Psoas muscle (tissue), 8 donors: Measurements from ENCODE around the gene KCNH2. TPM values are rescaled to one million over a fixed set of nuclear protein-coding genes. Genes with fewer than 3 reads are reported as not detected.

Source experiments
- ATAC-seq, 4 donors: fragments of 200-7000 bp; cut with Tn5 transposase; one replicate each; pipeline ENCODE4 v1.9.1; 2020; ENCODE audit warnings: moderate library complexity in 3 of 4, mild to moderate bottlenecking in 2 of 4
- DNase-seq, 2 donors: peaks; one replicate each; pipeline ENCODE4 v3.0.0-alpha.2; 2020
- H3K27ac ChIP-seq: fragments of 200-600 bp; one replicate; pipeline ENCODE4 v1.8.0; 2022
- H3K27me3 ChIP-seq, 3 donors: fragments of 200-600 bp in 1 of 3; one replicate each; pipeline versions ENCODE4 v1.6.1 to v1.8.0; 2013 to 2022; ENCODE audit warnings: low read length in 2 of 3, mild to moderate bottlenecking in 2 of 3, moderate library complexity in 1 of 3; ENCODE audit not compliant: insufficient read depth in 3 of 3
- H3K36me3 ChIP-seq, 2 donors: fragments of 200-600 bp in 1 of 2; one replicate each; pipeline versions ENCODE4 v1.6.1 to v1.8.0; 2013 to 2022; ENCODE audit warnings: low read depth in 1 of 2, mild to moderate bottlenecking in 1 of 2, moderate library complexity in 1 of 2; ENCODE audit not compliant: insufficient read depth in 1 of 2
- H3K4me1 ChIP-seq: fragments of 200-600 bp; one replicate; pipeline ENCODE4 v1.8.0; 2022
- H3K4me3 ChIP-seq: fragments of 200-600 bp; one replicate; pipeline ENCODE4 v1.8.0; 2022; ENCODE audit warnings: mild to moderate bottlenecking
- H3K9me3 ChIP-seq: fragments of 200-600 bp; one replicate; pipeline ENCODE4 v1.8.0; 2022
- CTCF ChIP-seq: fragments of 200-600 bp; IDR thresholded peaks from one replicate; pipeline ENCODE4 v1.8.0; 2022; ENCODE audit warnings: antibody characterized with exemption
- WGBS, 3 donors: extraction: QIAGEN DNeasy Blood & Tissue Kit; methylation state at CpG; one replicate each; pipeline versions ENCODE4 v1.1.6 to v1.1.7; 2013; 5-methylcytosine and 5-hydroxymethylcytosine counted together
- intact Hi-C, 2 donors: fragments of 100-400 bp; cut with DNase I; formaldehyde crosslinking; loops; one replicate each; pipeline versions ENCODE4 v1.11.0 to v1.14.2; 2022
- polyA plus RNA-seq, 3 donors: library from polyadenylated mRNA; stranded (reverse); fragments of 200-250 nt; gene quantifications; one replicate each; pipeline ENCODE4 v1.2.3, GENCODE V29; 2013
- total RNA-seq, 4 donors: library from RNA; stranded (reverse); fragmentation: NEBNext Ultra II Directional in 2 of 4; extraction: Animal tissue kit (Norgen Biotek cat#: 25700) in 2 of 4; gene quantifications; one replicate each; pipeline versions ENCODE4 v1.2.1 to v1.2.4, GENCODE V29; 2021 to 2023
- donor health status: healthy with polysubstance abuse.
- donor health status: DM: no; HTN: no; CAD: no; lungs with moderate emphysema.
- donor health status: Bipolar disorder and iron deficiency.
- donor health status: healthy.
- donor health status: DM: yes; HTN: yes; CAD: no.
- donor health status: DM: no; HTN: no; CAD: no.
- donor health status: DM: no; HTN: no; CAD: no.
- donor health status: DM: yes; HTN: yes; CAD: no.

The KCNH2 gene
- total and polyA plus RNA-seq, 7 donors = 0.18 to 0.48 (median 0.22) TPM

- peaks cover 24% of the 10 kb centered on the region for H3K4me1 ChIP-seq
- H3K36me3 ChIP-seq = no peaks in the 10 kb centered on the region
- no peak for TF ChIP-seq CTCF
- intact Hi-C loops = no loop called here
- peaks cover 0 to 41% (median 15%) of the 10 kb centered on the region in 3 donors for H3K27me3 ChIP-seq
- 27 to 37% (median 36%) methylated on average over 15 to 16 of the region's 16 CpGs for WGBS, 3 donors
- no peak overlapping the region for H3K4me3 ChIP-seq
- no peak overlapping the region for H3K27ac ChIP-seq
- DNase-seq (no peak), ATAC-seq (no peak)
- no peaks in the 10 kb centered on the region for H3K9me3 ChIP-seq
These were observed 6.7 kb downstream of the KCNH2 start for GRCh38 chr7:150971242-150972022.

- DNase-seq (no peak), ATAC-seq (no peak)
- Histone ChIP-seq H3K27me3 (peaks cover 0 to 31% (median 15%) of the 10 kb centered on the region in 3 donors), H3K27ac (no peak overlapping the region), H3K4me1 (peaks cover 22% of the 10 kb centered on the region), H3K9me3 (no peaks in the 10 kb centered on the region), H3K36me3 (no peaks in the 10 kb centered on the region), H3K4me3 (no peak overlapping the region)
- 83 to 92% (median 88%) methylated on average over 11 of the region's 11 CpGs for whole genome bisulfite sequencing, 3 donors
- intact Hi-C loops = no loop called here
- TF ChIP-seq CTCF = no peak
These were observed 7.7 kb downstream of the KCNH2 start for GRCh38 chr7:150970424-150970823.

- Histone ChIP-seq H3K27me3 (peaks cover 0 to 22% (median 8%) of the 10 kb centered on the region in 3 donors), H3K9me3 (no peaks in the 10 kb centered on the region), H3K27ac (no peak overlapping the region), H3K36me3 (no peaks in the 10 kb centered on the region), H3K4me1 (peaks cover 19% of the 10 kb centered on the region), H3K4me3 (no peak overlapping the region)
- ATAC-seq (no peak), DNase-seq (no peak)
- TF ChIP-seq CTCF = no peak
- intact Hi-C loops = no loop called here
- WGBS, 3 donors = 78 to 80% (median 79%) methylated on average over 7 of the region's 7 CpGs
These were observed 8.6 kb downstream of the KCNH2 start for GRCh38 chr7:150969475-150969874.

GRCh38 chr7:150968734-150969372, 9.3 kb downstream of the KCNH2 start:
- intact Hi-C loops = no loop called here
- Histone ChIP-seq H3K4me1 (peaks cover 19% of the 10 kb centered on the region), H3K27me3 (peaks cover 0 to 15% (median 8%) of the 10 kb centered on the region in 3 donors), H3K4me3 (no peak overlapping the region), H3K9me3 (no peaks in the 10 kb centered on the region), H3K27ac (no peak overlapping the region), H3K36me3 (no peaks in the 10 kb centered on the region)
- no peak for TF ChIP-seq CTCF
- peak in 2 of 4 donors; percentile 36 to 60 for ATAC-seq
- no peak for DNase-seq
- 23 to 36% (median 35%) methylated on average over 16 of the region's 16 CpGs for WGBS, 3 donors
